ENCODE results near the gene MYOCOS.

The MYOCOS gene

GRCh38 chr1:171663036-171663853 lies 41.2 kb downstream of the MYOCOS start:
- no peaks in the 10 kb centered on the region; the same call in 1 of the 2 replicates for H3K4me1 ChIP-seq (ENCODE audit: insufficient read depth, low read length)
- H3K9ac ChIP-seq (ENCODE audit: low read depth, low read length) = no peak overlapping the region
- H3K36me3 ChIP-seq (ENCODE audit: insufficient read depth, low read length) = no peaks in the 10 kb centered on the region
- H3K9me3 ChIP-seq (ENCODE audit: control insufficient read depth, insufficient read depth, low read length) = no peaks in the 10 kb centered on the region

- no peaks in the 10 kb centered on the region for H3K9me3 ChIP-seq (ENCODE audit: control insufficient read depth, insufficient read depth, low read length)
- H3K9ac ChIP-seq (ENCODE audit: low read depth, low read length) = no peak overlapping the region
- H3K36me3 ChIP-seq (ENCODE audit: insufficient read depth, low read length) = no peaks in the 10 kb centered on the region
- no peaks in the 10 kb centered on the region; the same call in 1 of the 2 replicates for H3K4me1 ChIP-seq (ENCODE audit: insufficient read depth, low read length)
Measured at GRCh38 chr1:171663854-171664575, 42.0 kb downstream of the MYOCOS start.

GRCh38 chr1:171664976-171665375 lies 42.9 kb downstream of the MYOCOS start:
- Histone ChIP-seq H3K4me1 (ENCODE audit: insufficient read depth, low read length) (no peaks in the 10 kb centered on the region; the same call in 1 of the 2 replicates), H3K9me3 (ENCODE audit: control insufficient read depth, insufficient read depth, low read length) (no peaks in the 10 kb centered on the region), H3K9ac (ENCODE audit: low read depth, low read length) (no peak overlapping the region), H3K36me3 (ENCODE audit: insufficient read depth, low read length) (no peaks in the 10 kb centered on the region)

GRCh38 chr1:171666114-171666769 lies 44.2 kb downstream of the MYOCOS start:
- H3K9me3 ChIP-seq (ENCODE audit: control insufficient read depth, insufficient read depth, low read length) = no peaks in the 10 kb centered on the region
- H3K9ac ChIP-seq (ENCODE audit: low read depth, low read length) = no peak overlapping the region
- H3K36me3 ChIP-seq (ENCODE audit: insufficient read depth, low read length) = no peaks in the 10 kb centered on the region
- H3K4me1 ChIP-seq (ENCODE audit: insufficient read depth, low read length) = no peaks in the 10 kb centered on the region; the same call in 1 of the 2 replicates

GRCh38 chr1:171668372-171668771 lies 46.3 kb downstream of the MYOCOS start:
- Histone ChIP-seq H3K9ac (ENCODE audit: low read depth, low read length) (no peak overlapping the region), H3K4me1 (ENCODE audit: insufficient read depth, low read length) (no peaks in the 10 kb centered on the region; the same call in 1 of the 2 replicates), H3K9me3 (ENCODE audit: control insufficient read depth, insufficient read depth, low read length) (no peaks in the 10 kb centered on the region), H3K36me3 (ENCODE audit: insufficient read depth, low read length) (no peaks in the 10 kb centered on the region)

GRCh38 chr1:171670739-171671138 lies 48.7 kb downstream of the MYOCOS start:
- Histone ChIP-seq H3K9me3 (ENCODE audit: control insufficient read depth, insufficient read depth, low read length) (no peaks in the 10 kb centered on the region), H3K4me1 (ENCODE audit: insufficient read depth, low read length) (no peaks in the 10 kb centered on the region), H3K36me3 (ENCODE audit: insufficient read depth, low read length) (no peaks in the 10 kb centered on the region), H3K9ac (ENCODE audit: low read depth, low read length) (no peak overlapping the region)

- Histone ChIP-seq H3K9me3 (ENCODE audit: control insufficient read depth, insufficient read depth, low read length) (no peaks in the 10 kb centered on the region), H3K9ac (ENCODE audit: low read depth, low read length) (no peak overlapping the region), H3K4me1 (ENCODE audit: insufficient read depth, low read length) (no peaks in the 10 kb centered on the region), H3K36me3 (ENCODE audit: insufficient read depth, low read length) (no peaks in the 10 kb centered on the region)
Measured at GRCh38 chr1:171674431-171675405, 52.7 kb downstream of the MYOCOS start.
